ENCODE measurements around the gene AOX1.

AOX1 gene

DNA sequence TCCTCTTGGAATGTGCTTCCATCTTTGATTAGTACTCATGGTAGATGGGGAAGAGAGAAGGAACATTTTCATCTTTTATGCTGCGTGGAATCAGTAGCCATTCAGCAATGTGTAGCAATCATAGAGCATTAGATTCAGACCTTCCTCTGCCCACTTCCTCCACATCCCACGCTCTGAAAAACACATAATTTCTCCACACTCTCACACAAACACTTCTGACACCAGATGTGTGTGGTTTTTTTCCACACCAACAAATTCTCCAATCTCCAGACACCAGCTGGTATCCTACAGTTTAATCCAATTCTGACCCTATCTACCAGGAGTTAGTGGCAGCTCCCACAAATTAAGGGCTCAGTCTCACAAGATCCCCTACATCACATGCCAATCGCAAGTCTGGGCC, 103.3 kb downstream of the AOX1 start:
- no peak for DNase-seq (ENCODE audit: low read depth in 1 of 2, low spot score in 1 of 2)
- TF ChIP-seq JUND (IDR thresholded peaks at IDR 0.05; ENCODE audit: low read depth): no peak
- in situ Hi-C loops (cut with HindIII; ENCODE audit: low pct_unique_long_range_greater_than_20kb, low sequenced_read_pairs): no loop called here

DNA sequence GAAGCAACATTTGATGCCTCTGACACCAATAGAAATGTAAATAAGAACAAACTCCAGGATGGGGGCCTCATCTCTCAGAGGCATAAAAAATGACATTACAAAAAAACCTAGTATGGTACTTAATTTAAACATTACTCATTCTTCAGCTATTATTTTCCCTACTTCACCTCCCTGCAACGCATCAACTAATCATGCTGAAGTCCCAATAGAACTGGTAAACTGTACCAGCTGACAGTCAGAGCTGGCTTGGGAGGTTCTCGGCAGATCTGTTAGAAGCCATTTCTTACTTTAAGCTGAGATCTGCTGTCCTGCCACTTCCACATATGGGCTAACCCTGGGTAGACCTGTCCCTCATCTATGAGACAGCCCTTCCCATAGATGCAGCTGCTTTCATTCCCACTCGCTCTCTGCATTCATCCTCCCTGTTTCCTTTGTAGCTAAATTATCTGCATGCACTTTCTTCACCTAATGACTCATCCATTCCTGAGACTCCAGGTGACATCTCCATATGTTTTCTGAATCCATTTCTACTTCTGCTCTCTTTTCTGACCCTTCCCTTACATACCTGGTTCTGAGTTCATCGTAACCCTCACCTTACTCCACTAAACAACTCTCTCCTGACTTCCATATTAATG, 108.1 kb downstream of the AOX1 start:
- TF ChIP-seq JUND (IDR thresholded peaks at IDR 0.05; ENCODE audit: low read depth): no peak
- in situ Hi-C loops (cut with HindIII; ENCODE audit: low pct_unique_long_range_greater_than_20kb, low sequenced_read_pairs): no loop called here
- no peak for DNase-seq (ENCODE audit: low read depth in 1 of 2, low spot score in 1 of 2)

DNA sequence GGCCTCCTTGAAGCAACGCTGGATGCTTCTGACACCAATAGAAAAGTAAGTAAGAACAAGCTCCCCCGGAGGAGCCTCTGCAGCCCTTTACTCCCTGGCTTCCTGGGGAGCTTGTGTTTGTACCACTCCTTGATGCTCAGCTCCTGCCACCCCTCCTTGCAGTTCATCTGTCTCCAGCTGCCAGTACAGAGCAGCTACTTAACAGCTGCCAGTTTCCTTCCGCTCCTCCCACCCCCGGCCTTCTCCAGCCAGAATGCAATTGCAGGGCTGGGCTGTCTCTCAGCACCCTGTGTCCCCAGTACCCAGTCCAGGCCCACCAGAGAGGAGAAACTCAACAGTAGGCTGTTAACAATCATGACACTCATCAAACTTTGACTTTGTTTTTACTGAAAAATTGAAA, 109.4 kb downstream of the AOX1 start:
- no peak for DNase-seq (ENCODE audit: low read depth in 1 of 2, low spot score in 1 of 2)
- no peak for TF ChIP-seq JUND (IDR thresholded peaks at IDR 0.05; ENCODE audit: low read depth)
- in situ Hi-C loops (cut with HindIII; ENCODE audit: low pct_unique_long_range_greater_than_20kb, low sequenced_read_pairs): no loop called here

GRCh38 chr2:200695601-200696000, 109.8 kb downstream of the AOX1 start:
- no peak for DNase-seq (ENCODE audit: low read depth in 1 of 2, low spot score in 1 of 2)
- in situ Hi-C loops (cut with HindIII; ENCODE audit: low pct_unique_long_range_greater_than_20kb, low sequenced_read_pairs): no loop called here
- TF ChIP-seq JUND (IDR thresholded peaks at IDR 0.05; ENCODE audit: low read depth): no peak

DNA sequence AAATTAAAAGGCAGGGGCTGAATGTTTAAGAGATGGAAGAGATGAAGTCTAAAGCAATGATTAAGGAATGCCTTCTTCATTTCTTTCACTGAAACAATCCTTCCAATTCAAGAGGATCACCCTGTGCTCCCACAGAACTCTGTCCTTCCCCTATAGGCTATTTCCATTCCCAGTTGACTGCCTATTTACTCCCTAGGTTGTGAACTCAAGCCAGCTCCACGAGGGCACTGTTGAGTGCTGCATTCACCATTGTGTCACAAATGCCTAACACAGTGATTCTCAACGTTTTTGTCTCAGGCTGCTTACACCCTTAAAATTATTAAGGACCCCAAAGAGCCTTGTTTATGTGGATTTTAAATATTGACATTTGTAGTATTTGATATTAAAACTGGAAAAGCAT, 112.4 kb downstream of the AOX1 start:
- no peak for DNase-seq (ENCODE audit: low read depth in 1 of 2, low spot score in 1 of 2)
- in situ Hi-C loops (cut with HindIII; ENCODE audit: low pct_unique_long_range_greater_than_20kb, low sequenced_read_pairs): no loop called here
- no peak for TF ChIP-seq JUND (IDR thresholded peaks at IDR 0.05; ENCODE audit: low read depth)

DNA sequence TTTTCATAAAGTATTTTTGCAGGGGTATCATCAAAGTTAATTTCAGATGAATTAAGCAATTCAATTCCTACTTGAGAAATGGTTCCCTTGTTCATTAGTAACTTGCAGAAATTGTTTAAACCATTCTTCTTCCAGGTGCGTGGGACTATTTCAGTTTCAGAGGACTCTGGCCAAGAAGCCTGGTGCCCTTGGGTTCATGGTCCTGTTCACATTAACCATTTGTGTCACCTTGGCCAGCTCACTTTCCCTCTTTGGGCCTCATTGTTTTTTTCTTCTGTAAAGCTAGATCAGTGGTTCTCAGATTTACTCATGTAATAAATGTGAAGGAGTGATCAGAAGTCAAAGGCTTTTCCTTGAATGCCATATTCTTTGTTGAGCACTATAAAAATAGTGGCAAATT, 113.5 kb downstream of the AOX1 start:
- DNase-seq (ENCODE audit: low read depth in 1 of 2, low spot score in 1 of 2): no peak
- in situ Hi-C loops (cut with HindIII; ENCODE audit: low pct_unique_long_range_greater_than_20kb, low sequenced_read_pairs): no loop called here
- no peak for TF ChIP-seq JUND (IDR thresholded peaks at IDR 0.05; ENCODE audit: low read depth)

DNA sequence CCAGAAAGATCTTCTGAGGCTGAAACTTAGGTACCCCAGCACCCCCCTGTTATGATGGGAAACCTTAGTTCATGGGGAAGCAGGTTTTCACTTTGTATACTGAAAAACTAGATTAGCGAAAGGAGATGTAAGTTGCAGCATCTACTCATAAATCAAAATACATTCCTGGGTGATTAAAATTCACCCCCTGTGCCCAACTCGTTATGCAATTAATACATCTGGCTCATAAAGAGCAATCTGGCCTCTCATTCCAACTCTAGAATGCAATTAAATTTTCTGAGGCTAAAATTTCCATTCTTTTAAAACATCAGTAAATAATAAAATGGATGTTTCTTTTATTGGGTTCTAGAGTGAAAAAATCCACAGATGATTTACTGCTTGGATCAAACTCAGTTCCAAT, 115.0 kb downstream of the AOX1 start:
- TF ChIP-seq JUND (IDR thresholded peaks at IDR 0.05; ENCODE audit: low read depth): no peak
- no peak for DNase-seq (ENCODE audit: low read depth in 1 of 2, low spot score in 1 of 2)
- in situ Hi-C loops (cut with HindIII; ENCODE audit: low pct_unique_long_range_greater_than_20kb, low sequenced_read_pairs): no loop called here

GRCh38 chr2:200702044-200702443, 116.2 kb downstream of the AOX1 start:
- in situ Hi-C loops (cut with HindIII; ENCODE audit: low pct_unique_long_range_greater_than_20kb, low sequenced_read_pairs): no loop called here
- TF ChIP-seq JUND (IDR thresholded peaks at IDR 0.05; ENCODE audit: low read depth): no peak
- DNase-seq (ENCODE audit: low read depth in 1 of 2, low spot score in 1 of 2): no peak

- no peak for DNase-seq (ENCODE audit: low read depth in 1 of 2, low spot score in 1 of 2)
- in situ Hi-C loops (cut with HindIII; ENCODE audit: low pct_unique_long_range_greater_than_20kb, low sequenced_read_pairs): no loop called here
- TF ChIP-seq JUND (IDR thresholded peaks at IDR 0.05; ENCODE audit: low read depth): no peak
These were observed 116.9 kb downstream of the AOX1 start for GRCh38 chr2:200702646-200703118.

DNA sequence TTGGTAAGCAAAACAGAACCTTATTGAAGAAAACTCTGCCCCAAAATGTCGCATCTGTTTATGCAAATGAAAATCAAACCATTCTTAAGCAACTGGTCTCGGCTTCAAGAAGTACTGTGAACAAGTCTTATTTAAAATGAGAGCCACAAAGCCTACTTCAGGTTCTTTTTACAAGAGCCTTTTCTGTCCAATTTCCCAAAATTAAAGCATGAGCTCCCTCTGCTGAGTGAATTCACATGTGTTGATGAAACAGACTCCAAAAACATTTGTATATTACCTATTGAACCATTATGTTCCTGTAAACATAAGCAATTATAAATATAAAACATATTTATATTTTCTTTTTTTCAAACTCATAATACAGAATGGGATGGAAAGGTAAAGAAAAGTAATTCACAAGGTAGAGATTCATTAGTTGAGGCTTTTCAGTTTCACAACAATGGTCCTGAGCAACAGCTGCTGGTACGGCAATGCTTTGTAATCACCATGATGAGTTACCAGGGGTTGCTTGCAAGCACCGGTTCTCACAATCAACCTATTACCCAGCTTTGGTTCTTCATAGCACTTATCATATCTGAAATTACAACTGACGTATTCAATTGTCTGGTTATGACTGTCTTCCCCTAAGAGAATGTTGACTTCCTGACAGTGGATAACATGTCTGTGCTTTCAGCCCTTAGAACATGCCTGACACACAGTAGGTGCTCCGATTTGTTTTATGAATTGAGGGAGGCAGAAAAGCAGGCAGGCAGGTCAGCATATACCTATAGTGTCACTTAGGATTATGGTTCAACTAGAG, 117.5 kb downstream of the AOX1 start:
- in situ Hi-C loops (cut with HindIII; ENCODE audit: low pct_unique_long_range_greater_than_20kb, low sequenced_read_pairs): no loop called here
- no peak for TF ChIP-seq JUND (IDR thresholded peaks at IDR 0.05; ENCODE audit: low read depth)
- peak; percentile 32 to 76 for DNase-seq (ENCODE audit: low read depth in 1 of 2, low spot score in 1 of 2)

- no peak for TF ChIP-seq JUND (IDR thresholded peaks at IDR 0.05; ENCODE audit: low read depth)
- in situ Hi-C loops (cut with HindIII; ENCODE audit: low pct_unique_long_range_greater_than_20kb, low sequenced_read_pairs): no loop called here
- no peak for DNase-seq (ENCODE audit: low read depth in 1 of 2, low spot score in 1 of 2)
These were observed 118.3 kb downstream of the AOX1 start for GRCh38 chr2:200703926-200704637.

DNA sequence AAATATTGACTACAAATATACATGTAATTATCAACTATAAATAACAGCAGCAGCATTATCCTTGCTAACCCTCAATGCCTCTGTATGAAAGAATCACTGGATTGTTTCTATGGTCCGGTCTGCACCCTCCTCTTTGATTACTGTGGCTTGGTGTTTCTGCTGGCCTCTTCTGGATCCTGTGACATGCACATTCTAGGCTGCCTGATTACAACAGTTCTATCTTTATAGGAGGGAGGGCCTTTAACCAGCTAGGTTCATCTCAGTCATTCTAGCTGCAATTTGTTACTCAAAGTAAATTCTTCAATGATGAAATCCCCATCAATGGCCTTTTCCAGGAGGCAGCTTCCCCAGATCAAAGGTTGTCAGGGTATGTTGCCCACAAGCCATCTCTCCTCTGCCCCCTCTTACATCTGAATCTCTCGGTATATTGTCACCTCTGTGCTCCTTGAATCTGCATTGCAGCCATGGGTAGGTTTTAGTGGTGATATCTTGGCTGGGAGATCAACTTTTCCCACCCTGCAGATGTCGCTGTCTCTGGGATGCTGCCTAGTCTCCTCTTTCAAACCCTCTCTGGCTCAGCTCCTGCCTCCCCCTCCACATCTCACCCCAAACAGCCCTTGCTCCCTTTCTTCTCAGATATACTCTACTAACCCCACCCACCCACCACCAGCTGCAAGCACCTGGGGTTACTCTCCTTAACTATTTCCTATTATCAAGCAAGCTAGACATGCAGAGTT, 119.7 kb downstream of the AOX1 start:
- no peak for TF ChIP-seq JUND (IDR thresholded peaks at IDR 0.05; ENCODE audit: low read depth)

More for the DNA sequence above, 119.7 kb downstream of the AOX1 start:
- in situ Hi-C loops (cut with HindIII; ENCODE audit: low pct_unique_long_range_greater_than_20kb, low sequenced_read_pairs): no loop called here
- no peak for DNase-seq (ENCODE audit: low read depth in 1 of 2, low spot score in 1 of 2)
